HG03064 (cell line): ENCODE measurements around the gene ZNHIT6.
A peak's percentile ranks its signal among the peaks of the same experiment; 100 is the strongest.
"Not testable (repeated sequence)": the region's sequence is repeated elsewhere in the genome, so short reads cannot be mapped to it uniquely, and the experiment has no call there.

Experiments
- ATAC-seq: cut with Tn5 transposase; IDR thresholded peaks from one replicate; pipeline ENCODE4 v1.9.1; 2021; ENCODE audit warnings: low read depth; ENCODE audit not compliant: unreplicated experiment

Gene ZNHIT6, protein sequence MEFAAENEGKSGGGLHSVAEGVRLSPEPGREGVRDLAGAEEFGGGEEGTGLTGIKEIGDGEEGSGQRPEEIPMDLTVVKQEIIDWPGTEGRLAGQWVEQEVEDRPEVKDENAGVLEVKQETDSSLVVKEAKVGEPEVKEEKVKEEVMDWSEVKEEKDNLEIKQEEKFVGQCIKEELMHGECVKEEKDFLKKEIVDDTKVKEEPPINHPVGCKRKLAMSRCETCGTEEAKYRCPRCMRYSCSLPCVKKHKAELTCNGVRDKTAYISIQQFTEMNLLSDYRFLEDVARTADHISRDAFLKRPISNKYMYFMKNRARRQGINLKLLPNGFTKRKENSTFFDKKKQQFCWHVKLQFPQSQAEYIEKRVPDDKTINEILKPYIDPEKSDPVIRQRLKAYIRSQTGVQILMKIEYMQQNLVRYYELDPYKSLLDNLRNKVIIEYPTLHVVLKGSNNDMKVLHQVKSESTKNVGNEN

DNA sequence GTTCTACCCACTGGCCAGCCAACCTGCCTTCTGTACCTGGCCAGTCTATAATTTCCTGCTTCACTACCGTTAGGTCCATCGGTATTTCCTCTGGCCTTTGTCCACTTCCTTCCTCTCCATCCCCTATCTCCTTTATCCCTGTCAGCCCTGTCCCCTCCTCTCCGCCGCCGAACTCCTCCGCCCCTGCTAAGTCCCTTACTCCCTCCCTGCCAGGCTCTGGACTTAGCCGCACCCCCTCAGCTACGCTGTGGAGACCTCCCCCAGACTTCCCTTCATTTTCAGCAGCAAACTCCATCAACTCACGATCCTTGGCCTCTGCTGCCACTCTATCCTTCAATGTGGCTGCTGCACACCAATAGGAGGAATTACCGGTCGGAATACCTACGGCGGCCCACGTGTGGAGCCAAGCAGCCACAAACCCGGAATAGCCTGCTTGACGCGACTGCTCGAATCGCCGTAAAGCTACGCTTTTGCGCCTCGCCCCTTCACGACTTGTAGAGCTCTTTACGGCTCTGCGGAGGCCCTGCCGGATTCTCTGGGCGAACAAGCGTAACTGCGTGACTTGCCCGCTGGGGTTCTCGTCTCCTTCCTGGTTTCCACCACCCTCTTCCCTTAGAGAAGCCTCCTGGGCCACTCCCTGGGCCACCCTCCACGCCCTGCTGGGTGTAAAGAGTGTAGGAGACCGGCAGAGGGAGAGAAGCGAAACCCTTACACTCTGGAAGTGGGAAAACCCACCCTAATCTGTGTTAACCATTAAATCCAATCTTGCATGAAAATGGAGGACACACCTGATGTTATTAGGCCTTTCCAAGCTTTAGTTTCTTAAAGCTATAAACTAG, at the start of gene ZNHIT6:
ZNHIT6 (minus strand) TSS at position 444 of the 839 bp plus-strand sequence; CDS start at position 295, 149 bp downstream.
- peak; percentile 88 for ATAC-seq

DNA sequence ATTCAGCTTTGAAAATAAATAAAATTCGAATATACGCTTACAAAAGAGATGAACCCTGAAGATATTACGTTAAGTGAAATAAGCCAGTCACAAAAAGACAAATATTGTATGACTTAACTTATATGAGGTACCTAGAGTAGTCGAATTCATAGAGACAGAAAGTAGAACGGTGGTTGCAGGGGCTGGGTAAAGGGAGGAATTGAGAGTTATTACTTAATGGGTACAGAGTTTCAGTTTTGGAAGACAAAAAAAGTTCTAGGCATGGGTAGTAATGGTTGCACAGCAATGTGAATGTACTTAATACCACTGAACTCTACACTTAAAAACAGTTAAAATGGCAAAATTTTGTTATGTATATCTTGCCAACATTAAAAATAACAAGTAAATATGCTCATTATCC, 48.6 kb upstream of the ZNHIT6 start:
- ATAC-seq, result no peak

DNA sequence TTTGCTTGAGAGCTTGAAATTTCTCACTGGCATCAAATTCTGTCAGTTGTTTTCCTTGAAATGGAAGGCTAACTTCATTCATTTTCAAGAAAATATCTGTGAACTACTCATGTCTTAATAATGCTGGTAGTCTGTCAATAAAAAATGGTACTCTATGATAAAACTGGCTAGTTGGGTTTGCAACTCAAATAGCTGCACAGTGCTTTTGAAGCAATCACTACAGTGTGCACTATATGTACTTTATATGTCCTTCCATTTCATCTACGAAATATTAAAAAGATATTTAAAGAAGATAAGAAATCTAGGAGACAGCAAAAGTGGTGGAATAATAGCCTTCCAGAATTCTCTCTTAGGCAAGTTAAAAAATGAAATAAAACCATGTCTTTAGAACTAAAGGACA, 39.9 kb upstream of the ZNHIT6 start:
- no peak for ATAC-seq

DNA sequence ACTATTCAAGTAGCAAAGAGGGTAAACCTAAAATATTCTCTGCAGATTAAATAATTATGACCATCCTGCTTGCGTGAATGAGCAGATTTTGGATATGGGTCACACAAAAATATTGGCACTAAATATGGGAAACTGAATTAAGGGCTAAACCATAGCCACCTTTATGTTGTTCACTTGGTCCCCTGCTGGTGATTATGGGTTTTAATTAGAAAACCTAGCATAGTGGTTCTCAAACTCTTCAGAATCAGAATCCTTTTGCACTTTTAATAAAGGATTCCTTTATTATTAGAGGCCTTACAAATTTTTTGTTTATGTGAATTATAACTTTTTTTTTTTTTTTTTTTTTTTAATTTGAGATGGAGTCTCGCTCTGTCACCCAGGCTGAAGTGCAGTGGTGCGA, 38.5 kb upstream of the ZNHIT6 start:
- no peak for ATAC-seq

DNA sequence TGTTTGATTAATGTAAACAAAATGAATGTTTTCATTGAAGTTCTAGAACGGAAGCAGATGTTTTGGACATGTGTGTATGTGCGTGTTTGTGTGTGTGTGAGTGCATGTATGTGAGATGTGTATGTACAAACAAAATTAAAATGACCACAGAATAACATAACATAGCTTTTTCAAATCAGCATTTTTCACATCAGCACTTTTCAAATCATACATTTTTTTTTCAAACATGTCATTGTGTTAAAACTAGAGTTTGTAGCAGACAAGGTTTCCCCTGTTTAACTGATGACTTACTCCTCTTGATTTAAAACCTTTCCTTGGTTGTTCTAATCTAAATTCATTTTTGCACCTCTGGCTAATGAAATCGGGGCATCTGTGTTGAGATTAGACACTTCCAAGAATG, 35.6 kb upstream of the ZNHIT6 start:
- ATAC-seq, result no peak

DNA sequence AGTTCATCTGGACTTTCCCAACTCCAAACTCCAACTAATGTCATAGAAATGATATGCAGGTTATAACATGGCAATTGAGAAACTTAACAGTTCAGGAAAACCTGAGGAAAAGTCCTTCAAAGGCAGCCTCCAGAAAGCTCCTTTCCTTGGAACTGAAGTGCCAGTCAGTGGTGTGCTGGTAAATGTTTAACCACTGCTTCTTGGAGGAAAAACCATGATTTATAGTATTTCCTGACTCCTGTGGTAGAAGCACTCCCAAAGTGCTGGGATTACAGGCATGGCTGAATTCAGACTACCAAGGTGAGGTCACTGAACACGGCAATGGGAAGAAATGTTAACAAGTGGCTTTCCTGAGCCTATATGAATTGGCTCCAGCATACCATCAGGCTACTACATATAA, 26.7 kb upstream of the ZNHIT6 start:
- no peak for ATAC-seq

DNA sequence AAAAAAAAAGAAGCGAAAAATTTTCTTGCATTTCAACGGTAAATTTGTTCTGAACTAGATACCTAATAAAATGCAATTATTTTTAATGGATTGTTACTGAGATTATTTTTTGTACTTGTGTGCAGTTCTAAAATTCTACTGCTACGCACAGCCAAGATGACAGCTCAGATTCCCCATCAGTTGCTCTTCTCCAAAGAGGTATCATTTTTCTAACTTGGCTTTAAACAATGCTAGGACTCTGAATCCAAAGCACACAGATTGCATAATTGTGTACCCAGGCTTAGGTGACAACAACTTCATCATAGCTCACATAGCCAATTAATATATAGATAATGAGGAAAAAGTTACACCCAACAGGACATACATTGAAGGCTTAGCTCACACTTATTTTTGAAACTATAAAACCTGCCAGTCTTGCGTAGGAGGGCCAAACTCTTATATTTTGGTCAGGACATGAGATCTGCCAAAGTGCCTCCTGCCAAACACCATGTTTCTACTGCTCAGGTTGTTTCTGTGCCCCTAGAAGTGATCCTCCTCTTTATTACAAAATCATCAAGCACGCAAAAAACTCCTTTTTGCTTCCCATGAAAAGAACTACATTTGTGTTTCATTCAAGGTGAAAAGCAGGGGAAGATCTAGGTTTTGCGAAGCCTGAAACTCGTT, 10.6 kb upstream of the ZNHIT6 start:
- ATAC-seq, result no peak

DNA sequence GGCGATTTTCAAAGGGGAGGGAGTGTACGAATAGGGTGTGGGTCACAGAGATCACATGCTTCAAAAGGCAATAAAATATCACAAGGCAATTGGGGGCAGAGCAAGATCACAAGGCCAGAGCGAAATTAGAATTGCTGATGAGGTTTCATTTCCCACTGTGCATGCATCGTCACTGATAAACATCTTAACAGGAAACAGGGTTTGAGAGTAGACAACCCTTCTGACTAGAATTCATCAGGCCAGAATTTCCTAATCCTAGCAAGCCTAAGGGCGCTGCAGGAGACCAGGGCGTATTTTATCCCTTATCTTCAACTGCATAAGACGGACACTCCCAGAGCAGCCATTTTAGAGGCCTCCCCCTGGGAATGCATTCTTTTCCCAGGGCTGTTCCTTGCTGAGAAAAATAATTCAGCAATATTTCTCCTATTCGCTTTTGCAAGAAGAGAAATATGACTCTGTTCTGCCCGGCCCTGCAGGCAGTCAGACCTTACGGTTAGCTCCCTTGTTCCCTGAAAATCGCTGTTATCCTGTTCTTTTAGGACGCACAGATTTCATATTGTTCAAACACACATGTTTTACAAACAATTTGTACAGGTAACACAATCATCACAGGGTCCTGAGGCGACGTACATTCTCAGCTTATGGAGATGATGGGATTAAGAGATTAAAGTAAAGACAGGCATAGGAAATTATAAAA, 6.3 kb upstream of the ZNHIT6 start:
- ATAC-seq, result not testable (repeated sequence)

DNA sequence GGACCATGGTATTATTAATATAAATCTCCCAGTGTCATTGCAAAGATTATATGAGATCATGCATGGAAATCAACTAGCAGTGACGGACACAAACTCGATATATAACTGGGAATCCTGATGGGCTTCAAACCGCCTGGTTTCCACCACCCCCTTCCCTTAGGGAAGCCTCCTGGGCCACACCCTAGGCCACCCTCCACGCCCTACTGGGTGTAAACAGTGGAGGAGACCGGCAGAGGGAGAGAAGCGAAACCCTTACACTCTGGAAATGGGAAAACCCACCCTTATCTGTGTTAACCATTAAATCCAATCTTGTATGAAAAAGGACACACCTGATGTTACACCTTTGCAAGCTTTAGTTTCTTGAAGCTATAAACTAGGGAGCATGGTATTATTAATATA, 595 bp upstream of the ZNHIT6 start:
- no peak for ATAC-seq

DNA sequence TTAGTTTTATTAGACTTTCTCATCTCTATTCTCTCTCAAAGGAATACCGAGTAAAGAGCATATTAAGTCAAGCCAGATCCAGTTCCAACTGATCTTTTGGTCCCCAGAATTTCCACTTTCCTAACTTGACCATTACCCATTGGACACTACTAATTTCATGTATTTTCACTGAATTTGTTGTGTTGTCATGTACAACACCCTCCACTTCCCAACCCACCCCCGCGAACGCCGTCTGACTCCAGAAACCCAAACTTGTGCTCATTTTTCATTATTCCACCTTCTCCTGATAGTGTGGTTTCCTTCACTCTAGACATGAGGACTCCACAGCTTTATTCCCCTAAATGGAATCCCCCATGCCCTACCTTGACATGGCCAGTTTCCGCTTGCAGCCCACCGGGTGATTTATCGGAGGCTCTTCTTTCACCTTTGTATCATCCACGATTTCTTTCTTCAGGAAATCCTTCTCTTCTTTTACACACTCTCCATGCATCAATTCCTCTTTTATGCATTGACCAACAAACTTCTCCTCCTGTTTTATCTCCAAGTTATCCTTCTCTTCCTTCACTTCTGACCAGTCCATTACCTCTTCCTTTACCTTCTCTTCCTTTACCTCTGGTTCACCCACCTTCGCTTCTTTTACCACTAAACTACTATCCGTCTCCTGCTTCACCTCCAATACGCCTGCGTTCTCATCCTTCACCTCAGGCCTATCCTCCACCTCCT, 805 bp downstream of the ZNHIT6 start:
- peak; percentile 29 for ATAC-seq

DNA sequence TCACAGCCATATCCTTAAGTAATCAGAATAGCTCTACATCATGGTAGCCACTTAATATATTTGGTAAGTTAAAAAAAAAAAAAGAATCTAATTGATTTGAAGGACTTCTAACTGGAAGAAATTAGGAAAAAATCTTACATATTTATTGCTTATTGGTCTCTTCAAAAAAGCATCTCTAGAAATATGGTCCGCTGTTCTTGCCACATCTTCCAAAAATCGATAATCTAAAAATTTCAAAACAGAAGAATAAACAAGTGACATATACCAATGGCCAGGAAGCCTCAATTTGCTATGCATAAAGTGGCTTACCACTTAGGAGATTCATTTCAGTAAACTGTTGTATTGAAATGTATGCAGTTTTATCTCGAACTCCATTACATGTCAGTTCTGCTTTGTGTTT, 2.3 kb downstream of the ZNHIT6 start:
- ATAC-seq, result no peak

DNA sequence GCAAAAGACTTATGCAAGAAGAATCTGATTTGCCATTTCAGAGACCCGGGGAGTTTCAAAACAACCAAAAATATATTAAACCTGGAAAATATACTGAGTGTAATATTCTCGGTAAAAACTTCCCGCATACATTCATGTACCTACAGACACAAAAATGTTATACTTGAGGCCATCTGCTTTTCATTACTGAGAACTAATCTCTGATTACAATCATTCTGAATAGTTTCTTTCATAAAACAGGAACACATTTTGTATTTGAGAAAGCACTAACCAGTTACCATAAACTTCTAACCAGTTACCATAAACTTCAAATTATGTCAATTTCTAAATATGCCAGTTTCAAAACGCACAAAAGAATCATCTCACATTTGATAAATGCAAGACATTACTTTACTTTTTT, 7.8 kb downstream of the ZNHIT6 start:
- no peak for ATAC-seq

DNA sequence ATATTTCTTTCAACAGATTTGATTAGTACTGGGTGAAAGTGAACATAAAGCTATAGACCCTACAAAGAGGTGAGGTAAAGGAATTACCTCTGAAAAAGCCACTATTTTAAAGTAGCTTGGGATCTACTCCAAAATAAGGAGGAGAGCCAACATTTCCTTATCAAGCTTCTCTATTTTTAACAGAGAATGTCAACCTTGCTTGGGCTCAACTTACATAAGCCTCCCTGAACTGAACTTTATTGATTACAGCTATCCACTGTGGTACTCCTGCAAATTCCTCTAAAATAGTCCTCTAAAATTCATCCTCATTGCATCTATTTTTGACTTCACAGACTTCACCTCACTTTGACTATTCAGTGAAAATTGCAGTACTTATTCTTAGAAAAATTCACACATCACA, 10.3 kb downstream of the ZNHIT6 start:
- ATAC-seq, result no peak

DNA sequence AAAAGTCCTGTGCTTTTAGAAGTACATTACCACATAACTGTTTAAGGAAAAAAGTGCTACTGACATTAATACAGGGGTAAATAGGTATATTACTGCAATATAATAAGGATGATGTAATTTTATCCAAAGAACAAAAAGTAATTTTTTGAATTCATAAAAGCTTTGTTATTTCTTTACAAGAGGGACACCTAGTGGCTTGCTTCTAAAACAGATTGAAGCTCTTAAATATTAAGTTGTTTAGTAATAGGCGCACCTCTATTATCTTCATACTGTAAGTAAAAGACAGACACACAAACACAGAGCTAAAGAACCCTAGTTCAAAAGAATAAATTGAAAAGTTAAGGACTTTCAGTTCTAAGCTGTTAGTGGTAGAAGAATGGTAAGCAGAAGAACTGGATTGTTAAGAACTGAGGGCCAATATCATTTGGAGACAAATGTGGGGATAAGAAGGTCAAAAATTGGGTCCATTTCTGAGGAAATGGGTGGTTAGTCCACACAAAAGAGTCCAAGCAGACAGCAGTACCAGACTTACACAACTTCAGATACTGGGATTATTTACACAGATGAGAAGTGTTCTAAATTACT, 15.4 kb downstream of the ZNHIT6 start:
- no peak for ATAC-seq

DNA sequence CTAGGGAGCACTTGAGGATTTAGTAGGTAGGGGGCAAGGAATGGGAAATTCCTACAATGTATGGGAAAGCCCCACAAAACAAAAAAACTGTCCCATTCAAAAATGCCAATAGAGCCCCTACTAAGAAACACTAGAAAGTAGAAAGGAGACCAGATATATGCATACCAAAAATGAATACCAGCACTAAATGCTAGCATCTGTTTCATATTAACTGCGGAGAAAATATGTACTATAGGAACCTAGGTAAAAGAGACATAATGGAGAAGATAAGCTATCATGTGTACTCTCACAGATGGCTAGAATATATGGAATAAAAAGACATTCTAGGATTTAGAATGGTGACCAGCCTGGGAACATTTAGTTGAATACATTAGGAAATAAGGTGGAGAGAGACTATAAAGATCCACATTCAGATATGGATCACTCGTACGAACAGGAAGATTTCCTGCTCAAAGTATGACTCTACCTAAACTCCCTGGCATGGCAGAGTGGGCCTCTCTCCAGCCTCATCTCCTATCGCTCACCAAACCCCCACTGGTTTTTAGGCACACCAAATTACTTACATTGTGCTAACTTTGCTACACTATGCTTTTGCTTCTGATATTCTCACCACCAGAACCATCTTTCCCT, 18.3 kb downstream of the ZNHIT6 start:
- ATAC-seq, result no peak

DNA sequence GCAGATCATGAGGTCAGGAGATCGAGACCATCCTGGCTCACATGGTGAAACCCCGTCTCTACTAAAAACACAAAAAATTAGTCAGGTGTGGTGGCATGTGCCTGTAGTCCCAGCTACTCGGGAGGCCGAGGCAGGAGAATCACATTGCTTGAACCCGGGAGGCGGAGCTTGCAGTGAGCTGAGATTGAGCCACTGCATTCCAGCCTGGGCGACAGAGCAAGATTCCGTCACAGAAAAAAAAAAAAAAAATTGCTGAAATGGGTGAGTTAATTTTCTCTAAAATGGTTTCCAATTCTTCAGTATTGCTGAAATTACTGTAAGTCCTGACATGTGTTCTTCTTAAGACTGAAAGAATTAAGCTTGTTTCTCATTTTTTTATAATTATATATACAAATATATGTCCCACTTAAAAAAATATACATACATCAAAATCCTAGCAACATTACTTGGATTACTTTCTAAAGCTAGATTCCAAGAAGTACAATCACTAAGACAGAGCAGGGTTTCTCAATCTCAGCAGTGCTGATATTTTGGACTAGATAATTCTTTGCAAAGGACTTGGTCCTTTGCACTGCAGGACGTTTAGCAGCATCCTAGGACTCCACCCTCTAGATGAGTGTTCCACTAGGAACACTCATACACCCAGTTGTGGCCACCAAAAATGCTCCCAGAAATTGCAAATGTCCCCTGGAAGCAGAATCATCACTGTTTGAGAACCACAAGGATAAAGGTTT, 24.8 kb downstream of the ZNHIT6 start:
- no peak for ATAC-seq

DNA sequence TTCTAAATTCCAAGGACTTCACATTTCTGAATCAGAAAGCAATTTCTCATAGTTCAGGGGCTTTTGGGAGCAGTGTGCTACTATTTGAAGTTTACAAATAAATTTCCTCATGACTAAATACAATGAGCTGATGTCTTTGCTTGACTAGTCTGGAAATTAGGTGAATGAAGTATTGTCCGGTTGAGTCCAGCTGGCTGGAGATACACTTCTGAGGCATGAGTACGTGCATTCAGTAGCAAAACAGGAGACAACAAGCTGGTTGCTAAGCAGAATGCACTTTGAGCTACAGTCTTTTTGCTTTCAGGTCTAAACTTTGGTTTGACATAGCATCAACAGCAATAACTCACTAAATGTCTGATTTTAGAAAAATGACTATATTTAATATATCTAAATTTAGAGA, 27.1 kb downstream of the ZNHIT6 start:
- ATAC-seq, result no peak

DNA sequence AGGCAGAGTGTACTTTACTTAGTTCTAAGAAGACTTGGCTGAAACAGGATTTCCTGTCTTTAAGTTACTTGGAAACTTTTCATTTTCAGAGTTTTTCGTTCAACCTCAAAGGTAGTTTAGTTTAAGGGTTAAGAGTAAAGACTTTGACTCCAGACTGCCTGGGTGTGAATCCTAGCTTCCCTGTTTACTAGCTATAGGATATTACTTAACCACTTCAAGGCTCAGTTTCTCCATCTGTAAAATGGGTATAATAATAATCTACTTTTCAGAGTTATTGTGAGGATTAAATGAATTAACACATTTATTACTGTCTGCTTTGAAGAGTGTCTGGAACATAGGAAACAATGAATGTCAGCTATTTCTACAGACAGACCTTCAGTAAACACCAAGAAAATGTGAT, 30.0 kb downstream of the ZNHIT6 start:
- no peak for ATAC-seq
